HFFc6 (cell line): ENCODE measurements around the gene AKR7A3. TPM values are rescaled to one million over a fixed set of nuclear protein-coding genes. Genes with fewer than 3 reads are reported as not detected.

Experiments
- DNase-seq: peaks from one replicate; pipeline ENCODE4 v3.0.0-alpha.2; 2018
- H3K27ac Mint-ChIP-seq: 2 replicates; pipeline ENCODE4 v1.8.0; 2020; ENCODE audit warnings: mild to moderate bottlenecking, mixed read lengths
- H3K27me3 Mint-ChIP-seq: 2 replicates; pipeline ENCODE4 v1.8.0; 2021; ENCODE audit warnings: mild to moderate bottlenecking, moderate library complexity, mixed read lengths; ENCODE audit not compliant: insufficient read depth
- H3K36me3 Mint-ChIP-seq: 2 replicates; pipeline ENCODE4 v1.8.0; 2021; ENCODE audit warnings: low read depth, mixed read lengths
- H3K4me1 Mint-ChIP-seq: 2 replicates; pipeline ENCODE4 v1.8.0; 2020; ENCODE audit warnings: low read depth, mixed read lengths
- H3K4me3 Mint-ChIP-seq: 2 replicates; pipeline ENCODE4 v1.8.0; 2020; ENCODE audit warnings: mild to moderate bottlenecking, moderate library complexity, mixed read lengths
- H3K9me3 Mint-ChIP-seq: 2 replicates; pipeline ENCODE4 v1.8.0; 2020; ENCODE audit warnings: mild to moderate bottlenecking, mixed read lengths
- CTCF ChIP-seq: fragments of 200-600 bp; sonication (generic); IDR thresholded peaks from 2 replicates; pipeline ENCODE4 v1.5.0; 2021; ENCODE audit warnings: antibody characterized with exemption, mild to moderate bottlenecking
- total RNA-seq, 6 experiments: library from RNA; stranded (reverse); fragmentation: NEBNext Ultra II Directional; extraction: Animal tissue kit (Norgen Biotek cat#: 25700); gene quantifications; 2 replicates in 1 of 6; 3 replicates in 5 of 6; pipeline ENCODE4 v1.2.3, GENCODE V29; 2021

The AKR7A3 gene
- total RNA-seq, 6 experiments from 2014 or later = 0.12 to 0.46 (median 0.27) TPM; not detected in 1

- no peaks in the 10 kb centered on the region for H3K9me3 Mint-ChIP-seq
- peaks cover 22% of the 10 kb centered on the region for H3K27me3 Mint-ChIP-seq
- no peak for TF ChIP-seq CTCF
- H3K4me3 Mint-ChIP-seq = no peak overlapping the region
- H3K4me1 Mint-ChIP-seq = no peaks in the 10 kb centered on the region
- no peak for DNase-seq
- H3K36me3 Mint-ChIP-seq = no peaks in the 10 kb centered on the region
- H3K27ac Mint-ChIP-seq = no peak overlapping the region
These were observed 39.9 kb upstream of the AKR7A3 start for GRCh38 chr1:19328486-19328885.

GRCh38 chr1:19327736-19328135, 39.2 kb upstream of the AKR7A3 start:
- DNase-seq = no peak
- no peak for TF ChIP-seq CTCF
- Mint-ChIP-seq H3K4me3 (no peak overlapping the region), H3K4me1 (no peaks in the 10 kb centered on the region), H3K9me3 (no peaks in the 10 kb centered on the region), H3K36me3 (no peaks in the 10 kb centered on the region), H3K27ac (no peak overlapping the region), H3K27me3 (peaks cover 18% of the 10 kb centered on the region)

- no peaks in the 10 kb centered on the region for H3K4me1 Mint-ChIP-seq
- H3K27ac Mint-ChIP-seq = no peak overlapping the region
- peaks cover 18% of the 10 kb centered on the region for H3K27me3 Mint-ChIP-seq
- DNase-seq = no peak
- H3K4me3 Mint-ChIP-seq = no peak overlapping the region
- no peak for TF ChIP-seq CTCF
- no peaks in the 10 kb centered on the region for H3K9me3 Mint-ChIP-seq
- no peaks in the 10 kb centered on the region for H3K36me3 Mint-ChIP-seq
These were observed 38.7 kb upstream of the AKR7A3 start for GRCh38 chr1:19327301-19327700.

GRCh38 chr1:19326748-19327065, 38.1 kb upstream of the AKR7A3 start:
- no peak for TF ChIP-seq CTCF
- Mint-ChIP-seq H3K4me1 (no peaks in the 10 kb centered on the region), H3K27me3 (peaks cover 18% of the 10 kb centered on the region), H3K27ac (0 out of 2 replicates have a peak overlapping the region, but pooled peaks have one; percentile 13), H3K4me3 (no peak overlapping the region), H3K9me3 (no peaks in the 10 kb centered on the region), H3K36me3 (no peaks in the 10 kb centered on the region)
- DNase-seq = no peak

GRCh38 chr1:19325958-19326747, 37.6 kb upstream of the AKR7A3 start:
- Mint-ChIP-seq H3K27me3 (peaks cover 19% of the 10 kb centered on the region), H3K27ac (no peak overlapping the region), H3K4me1 (no peaks in the 10 kb centered on the region), H3K9me3 (no peaks in the 10 kb centered on the region), H3K36me3 (no peaks in the 10 kb centered on the region), H3K4me3 (no peak overlapping the region)
- TF ChIP-seq CTCF = peak; percentile 15; the same call in 1 of the 2 replicates
- no peak for DNase-seq
